Lower lobe of right lung (tissue), 2 donors: ENCODE measurements around the gene GALNT9. TPM values are rescaled to one million over a fixed set of nuclear protein-coding genes. Genes with fewer than 3 reads are reported as not detected.
"Not testable (repeated sequence)": the region's sequence is repeated elsewhere in the genome, so short reads cannot be mapped to it uniquely, and the experiment has no call there.

Experiments
- ATAC-seq, 2 donors: fragments of 200-7000 bp; cut with Tn5 transposase; one replicate each; pipeline ENCODE4 v1.9.1; 2020 to 2022; ENCODE audit warnings: mild to moderate bottlenecking in 2 of 2, moderate library complexity in 2 of 2
- DNase-seq: peaks from one replicate; pipeline ENCODE4 v3.0.0-alpha.2; 2020
- H3K27ac ChIP-seq: fragments of 200-600 bp; one replicate; pipeline ENCODE4 v1.8.0; 2022
- H3K27me3 ChIP-seq: fragments of 200-600 bp; one replicate; pipeline ENCODE4 v1.8.0; 2022; ENCODE audit warnings: low read depth
- H3K36me3 ChIP-seq: fragments of 200-600 bp; one replicate; pipeline ENCODE4 v1.8.0; 2022; ENCODE audit warnings: mild to moderate bottlenecking
- H3K4me1 ChIP-seq: fragments of 200-600 bp; one replicate; pipeline ENCODE4 v1.8.0; 2022
- H3K4me3 ChIP-seq: fragments of 200-600 bp; one replicate; pipeline ENCODE4 v1.8.0; 2022; ENCODE audit warnings: mild to moderate bottlenecking
- H3K9me3 ChIP-seq: fragments of 200-600 bp; one replicate; pipeline ENCODE4 v1.8.0; 2022
- CTCF ChIP-seq: fragments of 200-600 bp; IDR thresholded peaks from one replicate; pipeline ENCODE4 v1.8.0; 2022; ENCODE audit warnings: antibody characterized with exemption, mild to moderate bottlenecking
- intact Hi-C: fragments of 100-400 bp; cut with DNase I; formaldehyde crosslinking; loops from one replicate; pipeline ENCODE4 v1.11.0; 2022
- total RNA-seq: library from RNA; stranded (reverse); fragmentation: NEBNext Ultra II Directional; extraction: Animal tissue kit (Norgen Biotek cat#: 25700); gene quantifications from one replicate; pipeline ENCODE4 v1.2.1, GENCODE V29; 2021
- donor health status: DM: no; HTN: yes; CAD: no; lungs with severe emphysema.

The GALNT9 gene
- total RNA-seq, 1 donor from 2014 or later: not detected

- intact Hi-C loops: no loop called here
- no peak for TF ChIP-seq CTCF
- H3K9me3 ChIP-seq: no peaks in the 10 kb centered on the region
Measured at GRCh38 chr12:132255642-132256041, 73.7 kb downstream of the GALNT9 start.

GRCh38 chr12:132253698-132254480 lies 75.5 kb downstream of the GALNT9 start:
- no peak for TF ChIP-seq CTCF
- intact Hi-C loops: no loop called here

More at GRCh38 chr12:132255642-132256041, 73.7 kb downstream of the GALNT9 start:
- peak; percentile 27 for DNase-seq
- ATAC-seq: no peak
- Histone ChIP-seq H3K36me3 (no peaks in the 10 kb centered on the region), H3K27me3 (peaks cover 4% of the 10 kb centered on the region), H3K27ac (no peak overlapping the region), H3K4me1 (no peaks in the 10 kb centered on the region), H3K4me3 (no peak overlapping the region)

GRCh38 chr12:132252981-132253380 lies 76.4 kb downstream of the GALNT9 start:
- H3K27me3 ChIP-seq, H3K27ac ChIP-seq, ATAC-seq, H3K36me3 ChIP-seq, H3K9me3 ChIP-seq, H3K4me3 ChIP-seq, H3K4me1 ChIP-seq, DNase-seq, intact Hi-C loops: not testable (repeated sequence)

More at GRCh38 chr12:132253698-132254480, 75.5 kb downstream of the GALNT9 start:
- H3K36me3 ChIP-seq: no peaks in the 10 kb centered on the region
- H3K4me3 ChIP-seq: no peak overlapping the region
- DNase-seq (peak; percentile 30), ATAC-seq (no peak)
- H3K9me3 ChIP-seq: no peaks in the 10 kb centered on the region
- H3K4me1 ChIP-seq: no peaks in the 10 kb centered on the region
- peaks cover 4% of the 10 kb centered on the region for H3K27me3 ChIP-seq
- no peak overlapping the region for H3K27ac ChIP-seq

DNA sequence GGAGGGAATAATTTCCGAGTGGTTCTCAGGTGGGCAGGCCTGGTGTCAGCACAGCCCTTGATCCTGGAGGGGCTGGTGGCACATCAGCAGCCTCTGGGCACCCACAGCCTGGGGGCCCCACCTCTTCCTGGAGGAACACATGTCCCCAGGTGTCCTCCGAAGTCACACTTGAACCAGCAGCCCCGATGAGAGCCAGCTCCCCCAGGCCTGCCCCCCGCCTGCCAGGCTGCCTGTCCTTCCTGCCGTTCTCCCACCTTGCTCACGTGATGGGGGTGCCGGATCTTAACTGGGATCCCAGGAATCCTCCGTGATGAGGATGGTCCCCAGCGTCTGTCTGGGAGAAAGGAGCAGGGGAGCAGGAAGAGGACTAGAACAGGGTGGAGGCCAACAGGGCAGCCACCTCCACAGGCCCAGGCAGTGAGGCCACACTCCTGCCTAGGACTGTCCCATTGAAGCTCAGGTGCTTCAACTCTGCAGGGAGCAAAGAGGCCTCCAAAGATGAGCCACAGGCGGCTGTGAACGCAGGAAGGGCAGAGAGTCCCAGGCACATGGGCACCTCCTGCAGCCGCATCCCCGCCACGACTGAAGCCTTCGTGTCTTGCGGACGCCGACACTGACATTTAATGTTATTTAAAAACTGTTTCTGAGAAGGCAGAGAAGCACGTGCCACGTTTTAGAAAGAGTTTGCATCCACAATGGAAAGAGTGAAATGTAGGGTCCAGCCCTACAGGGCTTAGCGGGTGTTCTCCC lies 77.5 kb downstream of the GALNT9 start:
- no peak for TF ChIP-seq CTCF
- H3K27ac ChIP-seq: no peak overlapping the region
- H3K9me3 ChIP-seq: no peaks in the 10 kb centered on the region
- no peaks in the 10 kb centered on the region for H3K4me1 ChIP-seq
- no peak overlapping the region for H3K4me3 ChIP-seq
- H3K36me3 ChIP-seq: no peaks in the 10 kb centered on the region
- no peak for ATAC-seq
- peak; percentile 25 for DNase-seq
- intact Hi-C loops: no loop called here
- H3K27me3 ChIP-seq: peaks cover 4% of the 10 kb centered on the region

DNA sequence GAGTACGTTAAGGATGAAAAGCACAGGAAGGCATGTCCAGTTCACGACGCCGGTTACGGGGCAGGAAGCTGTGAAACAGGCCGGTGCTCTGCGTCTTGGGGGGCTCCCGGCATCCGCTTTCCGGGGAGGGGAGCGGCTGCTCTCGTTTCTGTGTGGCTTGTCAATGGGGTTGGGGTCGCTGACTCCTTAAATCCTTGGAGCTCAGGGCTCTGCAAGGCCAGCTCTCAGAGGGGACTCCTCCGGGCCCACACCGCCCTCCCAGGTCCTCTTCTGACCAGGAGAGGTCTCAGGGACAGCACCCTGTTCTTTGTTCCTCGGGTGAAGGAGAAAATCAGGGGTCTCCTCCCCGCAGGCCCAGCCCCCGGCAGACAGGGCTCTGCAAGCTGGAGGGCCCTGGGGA lies 78.1 kb downstream of the GALNT9 start:
- no peak overlapping the region for H3K27ac ChIP-seq
- ATAC-seq: no peak

More for the DNA sequence above, 78.1 kb downstream of the GALNT9 start:
- peak; percentile 33 for DNase-seq
- Histone ChIP-seq H3K4me3 (no peak overlapping the region), H3K9me3 (no peaks in the 10 kb centered on the region), H3K27me3 (peaks cover 4% of the 10 kb centered on the region), H3K36me3 (no peaks in the 10 kb centered on the region), H3K4me1 (no peaks in the 10 kb centered on the region)
- no peak for TF ChIP-seq CTCF
- intact Hi-C loops: no loop called here
